Activated B cell treated with CpG ODN at 0.5 μM for 24 hours (primary cell): ENCODE results near the gene FER. TPM values are rescaled to one million over a fixed set of nuclear protein-coding genes. Genes with fewer than 3 reads are reported as not detected.

Experiments used
- ATAC-seq: fragments of 200-7000 bp; cut with Tn5 transposase; one replicate; pipeline ENCODE4 v1.10.0; 2021; ENCODE audit warnings: low read depth, mild to moderate bottlenecking, moderate library complexity
- CTCF ChIA-PET: fragments of 350-600 bp; sonication (Branson Sonifier 250); formaldehyde crosslinking; loops from one replicate; lab custom pipeline; 2021; ENCODE audit warnings: antibody characterized with exemption; lab: Charles Lee
- POLR2A ChIA-PET: fragments of 350-600 bp; sonication (Branson Sonifier 250); formaldehyde crosslinking; loops from one replicate; lab custom pipeline; 2021; ENCODE audit warnings: antibody characterized with exemption; lab: Charles Lee
- DNase-seq: peaks from one replicate; pipeline ENCODE4 v3.0.0; 2022
- H3K27ac Mint-ChIP-seq: one replicate; pipeline ENCODE4 v1.8.0; 2020; ENCODE audit warnings: mixed read lengths
- H3K27me3 Mint-ChIP-seq: one replicate; pipeline ENCODE4 v1.8.0; 2021; ENCODE audit warnings: mixed read lengths
- H3K36me3 Mint-ChIP-seq: one replicate; pipeline ENCODE4 v1.8.0; 2021; ENCODE audit warnings: low read depth, mixed read lengths
- H3K4me1 Mint-ChIP-seq: one replicate; pipeline ENCODE4 v1.8.0; 2021; ENCODE audit warnings: mixed read lengths
- H3K4me3 Mint-ChIP-seq: one replicate; pipeline ENCODE4 v1.8.0; 2020; ENCODE audit warnings: mild to moderate bottlenecking, mixed read lengths
- H3K9me3 Mint-ChIP-seq: one replicate; pipeline ENCODE4 v1.8.0; 2020; ENCODE audit warnings: mixed read lengths
- CTCF ChIP-seq: fragments of 200-600 bp; IDR thresholded peaks from one replicate; pipeline ENCODE4 v1.8.0; 2022; ENCODE audit warnings: antibody characterized with exemption, mild to moderate bottlenecking
- intact Hi-C: fragments of 100-400 bp; cut with micrococcal nuclease; formaldehyde crosslinking; loops from one replicate; pipeline ENCODE4 v1.15.1; 2024
- total RNA-seq: library from RNA; stranded (reverse); gene quantifications from 2 replicates; pipeline ENCODE4 v1.2.3, GENCODE V29; 2022

FER gene
- total RNA-seq, 1 donor from 2014 or later, result 17.3 TPM

- CTCF ChIA-PET, result interaction anchor here (0.6 kb wide), 1 partner anchor 14 kb away, joined by 3 read pairs; no protein-coding TSS in a partner anchor
These were observed 20.5 kb upstream of the FER start for GRCh38 chr5:108727236-108727650.

GRCh38 chr5:108727651-108728565, 19.8 kb upstream of the FER start:
- TF ChIP-seq CTCF, result no peak
- peak; percentile 62 for DNase-seq
- intact Hi-C loops, result loop anchor here (1.0 to 5.0 kb wide), 8 partner anchors 20 to 1644 kb away; partner anchors contain the start of genes FBXL17 and MAN2A1
- peaks cover 50% of the 10 kb centered on the region for H3K4me1 Mint-ChIP-seq
- H3K27me3 Mint-ChIP-seq, result no peaks in the 10 kb centered on the region
- H3K36me3 Mint-ChIP-seq, result peaks cover 5% of the 10 kb centered on the region
- H3K4me3 Mint-ChIP-seq, result peak overlapping the region; percentile 85
- POLR2A ChIA-PET, result interaction anchor here (0.6 to 4.8 kb wide), 14 partner anchors 9 to 968 kb away, joined by 3 to 71 read pairs (median 4); partner anchors contain the start of genes FBXL17, FER and PJA2
- H3K27ac Mint-ChIP-seq, result peak overlapping the region; percentile 96
- peak; percentile 84 for ATAC-seq
- CTCF ChIA-PET, result interaction anchor here (0.6 kb wide), 1 partner anchor 14 kb away, joined by 3 read pairs; no protein-coding TSS in a partner anchor
- no peaks in the 10 kb centered on the region for H3K9me3 Mint-ChIP-seq

More at GRCh38 chr5:108727236-108727650, 20.5 kb upstream of the FER start:
- Mint-ChIP-seq H3K27me3 (no peaks in the 10 kb centered on the region), H3K27ac (peak overlapping the region; percentile 96), H3K9me3 (no peaks in the 10 kb centered on the region), H3K36me3 (peaks cover 5% of the 10 kb centered on the region), H3K4me1 (peaks cover 48% of the 10 kb centered on the region), H3K4me3 (peak overlapping the region; percentile 85)
- POLR2A ChIA-PET, result interaction anchor here (0.8 to 4.8 kb wide), 10 partner anchors 9 to 756 kb away, joined by 3 to 71 read pairs (median 6); partner anchors contain the start of genes FBXL17, FER and PJA2
- TF ChIP-seq CTCF, result no peak
- ATAC-seq (no peak), DNase-seq (no peak)
- intact Hi-C loops, result loop anchor here (1.0 to 5.0 kb wide), 4 partner anchors 185 to 1645 kb away; partner anchors contain the start of gene FBXL17

- ATAC-seq, result peak; percentile 49
- intact Hi-C loops, result loop anchor here (1.0 to 5.0 kb wide), 7 partner anchors 20 to 1644 kb away; partner anchors contain the start of gene MAN2A1
- peaks cover 50% of the 10 kb centered on the region for H3K4me1 Mint-ChIP-seq
- DNase-seq, result no peak
- no peaks in the 10 kb centered on the region for H3K9me3 Mint-ChIP-seq
- POLR2A ChIA-PET, result interaction anchor here (0.6 to 4.8 kb wide), 12 partner anchors 8 to 967 kb away, joined by 3 to 71 read pairs (median 4); partner anchors contain the start of genes FBXL17, FER and PJA2
- no peak for TF ChIP-seq CTCF
- no peaks in the 10 kb centered on the region for H3K27me3 Mint-ChIP-seq
- H3K27ac Mint-ChIP-seq, result peak overlapping the region; percentile 96
- H3K4me3 Mint-ChIP-seq, result peak overlapping the region; percentile 85
- H3K36me3 Mint-ChIP-seq, result peaks cover 5% of the 10 kb centered on the region
- CTCF ChIA-PET, result no interaction called here
These were observed 19.0 kb upstream of the FER start for GRCh38 chr5:108728566-108729241.

GRCh38 chr5:108729242-108729615, 18.5 kb upstream of the FER start:
- DNase-seq (no peak), ATAC-seq (no peak)
- CTCF ChIA-PET, result interaction anchor here (1.6 kb wide), 1 partner anchor 190 kb away, joined by 3 read pairs; no protein-coding TSS in a partner anchor
- Mint-ChIP-seq H3K27me3 (no peaks in the 10 kb centered on the region), H3K27ac (peak overlapping the region; percentile 96), H3K4me1 (peaks cover 50% of the 10 kb centered on the region), H3K4me3 (peak overlapping the region; percentile 85), H3K9me3 (no peaks in the 10 kb centered on the region), H3K36me3 (peaks cover 5% of the 10 kb centered on the region)
- POLR2A ChIA-PET, result interaction anchor here (0.5 to 4.8 kb wide), 7 partner anchors 19 to 964 kb away, joined by 3 to 71 read pairs (median 4); partner anchors contain the start of genes FER and PJA2
- intact Hi-C loops, result loop anchor here (5.0 kb wide), 3 partner anchors 183 to 1643 kb away; no protein-coding TSS in a partner anchor
- no peak for TF ChIP-seq CTCF
